A673 (cell line): ENCODE results near the gene EPHB4.

Source experiments
- CTCF ChIP-seq: fragments of 300-800, 200-600 bp; sonication (generic); conservative IDR thresholded peaks from 2 replicates; pipeline ENCODE4 v1.5.1; 2017; ENCODE audit warnings: low read depth, mild to moderate bottlenecking, antibody characterized with exemption, low read length, moderate library complexity, mixed read lengths
- EZH2 ChIP-seq: fragments of 200-600 bp; sonication (generic); IDR thresholded peaks from 2 replicates; pipeline ENCODE4 v1.6.1; 2017; ENCODE audit warnings: borderline replicate concordance, low read depth, mild to moderate bottlenecking, mixed read lengths, antibody characterized with exemption, low read length; ENCODE audit not compliant: poor library complexity, severe bottlenecking

GRCh38 chr7:100819586-100819985 is 7.7 kb downstream of the EPHB4 start:
- no peak for TF ChIP-seq CTCF
- TF ChIP-seq EZH2 = no peak
